Body of pancreas (tissue), 4 donors: ENCODE measurements around the gene NUPR1.

Source experiments
- POLR2A ChIP-seq, 3 donors: fragments of 450-650 bp; IDR thresholded peaks; one replicate each; pipeline ENCODE4 v1.6.1; 2016; ENCODE audit warnings: antibody characterized with exemption in 3 of 3, mild to moderate bottlenecking in 2 of 3
- TF ChIP-seq, protein P1 (sequence below), 7 experiments: fragments of 450-650 bp in 4 of 7; fragments of 200-600 bp in 3 of 7; sonication (generic) in 3 of 7; IDR thresholded peaks; one replicate each; pipeline ENCODE4 v1.5.1; 2016 to 2019; ENCODE audit warnings: antibody characterized with exemption in 7 of 7

GRCh38 chr16:28503470-28504259 lies 35.1 kb downstream of the NUPR1 start:
- TF ChIP-seq, protein P1, sequence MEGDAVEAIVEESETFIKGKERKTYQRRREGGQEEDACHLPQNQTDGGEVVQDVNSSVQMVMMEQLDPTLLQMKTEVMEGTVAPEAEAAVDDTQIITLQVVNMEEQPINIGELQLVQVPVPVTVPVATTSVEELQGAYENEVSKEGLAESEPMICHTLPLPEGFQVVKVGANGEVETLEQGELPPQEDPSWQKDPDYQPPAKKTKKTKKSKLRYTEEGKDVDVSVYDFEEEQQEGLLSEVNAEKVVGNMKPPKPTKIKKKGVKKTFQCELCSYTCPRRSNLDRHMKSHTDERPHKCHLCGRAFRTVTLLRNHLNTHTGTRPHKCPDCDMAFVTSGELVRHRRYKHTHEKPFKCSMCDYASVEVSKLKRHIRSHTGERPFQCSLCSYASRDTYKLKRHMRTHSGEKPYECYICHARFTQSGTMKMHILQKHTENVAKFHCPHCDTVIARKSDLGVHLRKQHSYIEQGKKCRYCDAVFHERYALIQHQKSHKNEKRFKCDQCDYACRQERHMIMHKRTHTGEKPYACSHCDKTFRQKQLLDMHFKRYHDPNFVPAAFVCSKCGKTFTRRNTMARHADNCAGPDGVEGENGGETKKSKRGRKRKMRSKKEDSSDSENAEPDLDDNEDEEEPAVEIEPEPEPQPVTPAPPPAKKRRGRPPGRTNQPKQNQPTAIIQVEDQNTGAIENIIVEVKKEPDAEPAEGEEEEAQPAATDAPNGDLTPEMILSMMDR (IDR thresholded peaks at IDR 0.05) = no peak
- no peak for TF ChIP-seq POLR2A (IDR thresholded peaks at IDR 0.05)
